ENCODE measurements around the gene FABP6. TPM values are rescaled to one million over a fixed set of nuclear protein-coding genes. Genes with fewer than 3 reads are reported as not detected.

Gene FABP6
- total RNA-seq, 1 experiment from 2014 or later: not detected

GRCh38 chr5:160209917-160210316 is 19.4 kb upstream of the FABP6 start:
- Histone ChIP-seq H3K9me3 (ENCODE audit: low read length) (no peaks in the 10 kb centered on the region), H3K79me2 (ENCODE audit: low read length) (no peaks in the 10 kb centered on the region), H3K36me3 (ENCODE audit: low read depth, low read length) (no peaks in the 10 kb centered on the region), H3F3A (ENCODE audit: low read length, unreplicated experiment) (no peaks in the 10 kb centered on the region), H3K9ac (ENCODE audit: low read length) (no peak overlapping the region), H3K27ac (ENCODE audit: low read length) (no peak overlapping the region), H3K4me1 (ENCODE audit: insufficient read depth, low read length) (peaks cover 11% of the 10 kb centered on the region), H2AFZ (ENCODE audit: low read length) (no peak overlapping the region), H3K4me3 (ENCODE audit: low read length) (no peak overlapping the region), H3K27me3 (ENCODE audit: low read length) (no peaks in the 10 kb centered on the region), H4K20me1 (ENCODE audit: low read length) (no peaks in the 10 kb centered on the region), H3K4me2 (ENCODE audit: low read length) (no peak overlapping the region), H3K9me2 (replicated peaks; ENCODE audit: low read length) (no peaks in the 10 kb centered on the region)
- BruUV-seq (replicated peaks): no TSS peak
- CTCF ChIA-PET: interaction anchor here (0.6 to 0.7 kb wide), 2 partner anchors 10 to 181 kb away, joined by 3 to 4 read pairs; no protein-coding TSS in a partner anchor
- peak; percentile 81 for ATAC-seq
- POLR2A ChIA-PET (ENCODE audit: unreplicated experiment): interaction anchor here (0.6 kb wide), 2 partner anchors 12 to 14 kb away, joined by 3 to 9 read pairs; no protein-coding TSS in a partner anchor
- DNase-seq: peak; percentile 77
- intact Hi-C loops (cut with micrococcal nuclease): no loop called here
- TF ChIP-seq EZH2 (IDR thresholded peaks at IDR 0.05; ENCODE audit: low read length, unreplicated experiment): no peak
- no peak for TF ChIP-seq EZH2phosphoT487 (IDR thresholded peaks at IDR 0.05; ENCODE audit: borderline replicate concordance, low read length)
- TF ChIP-seq, protein P1, sequence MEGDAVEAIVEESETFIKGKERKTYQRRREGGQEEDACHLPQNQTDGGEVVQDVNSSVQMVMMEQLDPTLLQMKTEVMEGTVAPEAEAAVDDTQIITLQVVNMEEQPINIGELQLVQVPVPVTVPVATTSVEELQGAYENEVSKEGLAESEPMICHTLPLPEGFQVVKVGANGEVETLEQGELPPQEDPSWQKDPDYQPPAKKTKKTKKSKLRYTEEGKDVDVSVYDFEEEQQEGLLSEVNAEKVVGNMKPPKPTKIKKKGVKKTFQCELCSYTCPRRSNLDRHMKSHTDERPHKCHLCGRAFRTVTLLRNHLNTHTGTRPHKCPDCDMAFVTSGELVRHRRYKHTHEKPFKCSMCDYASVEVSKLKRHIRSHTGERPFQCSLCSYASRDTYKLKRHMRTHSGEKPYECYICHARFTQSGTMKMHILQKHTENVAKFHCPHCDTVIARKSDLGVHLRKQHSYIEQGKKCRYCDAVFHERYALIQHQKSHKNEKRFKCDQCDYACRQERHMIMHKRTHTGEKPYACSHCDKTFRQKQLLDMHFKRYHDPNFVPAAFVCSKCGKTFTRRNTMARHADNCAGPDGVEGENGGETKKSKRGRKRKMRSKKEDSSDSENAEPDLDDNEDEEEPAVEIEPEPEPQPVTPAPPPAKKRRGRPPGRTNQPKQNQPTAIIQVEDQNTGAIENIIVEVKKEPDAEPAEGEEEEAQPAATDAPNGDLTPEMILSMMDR (conservative IDR thresholded peaks at IDR 0.05; ENCODE audit: low read depth, low read length): no peak

DNA sequence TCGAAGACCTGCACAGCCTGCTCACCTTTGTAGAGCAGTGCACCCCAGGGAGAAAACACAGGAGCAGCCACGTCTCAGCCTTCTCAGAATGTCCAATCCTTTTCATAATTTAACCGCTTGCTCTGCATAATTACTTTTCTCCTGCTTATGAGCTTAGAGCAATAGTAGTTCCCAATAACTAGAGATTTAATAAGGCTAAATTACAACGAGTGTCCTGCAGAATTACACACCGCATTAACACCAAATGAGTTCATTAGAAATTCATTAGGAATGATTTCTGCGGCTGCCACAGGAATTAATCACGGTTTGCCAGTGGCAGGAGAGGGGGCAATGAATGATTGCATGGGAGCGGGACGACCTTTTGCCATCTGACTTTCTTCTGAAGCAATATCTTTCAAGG is 18.7 kb upstream of the FABP6 start:
- no peaks in the 10 kb centered on the region for H3K9me2 ChIP-seq (replicated peaks; ENCODE audit: low read length)
- no peak overlapping the region for H3K9ac ChIP-seq (ENCODE audit: low read length)
- H3K4me1 ChIP-seq (ENCODE audit: insufficient read depth, low read length): peaks cover 11% of the 10 kb centered on the region
- no peaks in the 10 kb centered on the region for H3K36me3 ChIP-seq (ENCODE audit: low read depth, low read length)
- H3K9me3 ChIP-seq (ENCODE audit: low read length): no peaks in the 10 kb centered on the region
- no peaks in the 10 kb centered on the region for H3F3A ChIP-seq (ENCODE audit: low read length, unreplicated experiment)
- no peak overlapping the region for H3K4me2 ChIP-seq (ENCODE audit: low read length)
- ATAC-seq: no peak
- BruUV-seq (replicated peaks): no TSS peak
- no peak for DNase-seq
- intact Hi-C loops (cut with micrococcal nuclease): no loop called here
- no peaks in the 10 kb centered on the region for H3K27me3 ChIP-seq (ENCODE audit: low read length)
- no peak overlapping the region for H3K4me3 ChIP-seq (ENCODE audit: low read length)
- CTCF ChIA-PET: interaction anchor here (0.6 kb wide), 1 partner anchor 181 kb away, joined by 4 read pairs; no protein-coding TSS in a partner anchor
- H2AFZ ChIP-seq (ENCODE audit: low read length): no peak overlapping the region
- POLR2A ChIA-PET (ENCODE audit: unreplicated experiment): interaction anchor here (0.6 kb wide), 1 partner anchor 13 kb away, joined by 3 read pairs; no protein-coding TSS in a partner anchor
- H3K79me2 ChIP-seq (ENCODE audit: low read length): no peaks in the 10 kb centered on the region
- H4K20me1 ChIP-seq (ENCODE audit: low read length): no peaks in the 10 kb centered on the region
- no peak overlapping the region for H3K27ac ChIP-seq (ENCODE audit: low read length)
- TF ChIP-seq EZH2phosphoT487 (IDR thresholded peaks at IDR 0.05; ENCODE audit: borderline replicate concordance, low read length) (no peak), EZH2 (IDR thresholded peaks at IDR 0.05; ENCODE audit: low read length, unreplicated experiment) (no peak)
- TF ChIP-seq, protein P1 (conservative IDR thresholded peaks at IDR 0.05; ENCODE audit: low read depth, low read length): no peak

DNA sequence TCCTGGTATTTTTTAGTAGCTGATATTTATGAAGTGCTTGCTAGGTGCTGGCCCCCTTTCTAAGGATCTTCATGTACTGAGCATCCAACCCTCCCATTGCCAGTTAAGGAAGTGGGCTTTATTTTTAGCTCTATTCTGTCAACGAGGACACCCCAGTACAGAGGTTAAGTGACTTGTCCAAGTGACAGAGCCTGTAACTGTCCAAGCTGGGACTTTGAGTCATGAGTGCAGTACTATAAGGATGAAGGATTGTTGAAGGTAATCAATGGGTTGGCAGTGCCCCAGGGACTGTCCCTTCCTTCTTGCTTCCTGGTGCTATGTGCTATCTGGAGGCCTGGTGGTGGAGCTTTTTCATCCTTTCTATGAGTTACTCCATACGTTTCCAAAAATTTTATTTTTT is 18.0 kb upstream of the FABP6 start:
- Histone ChIP-seq H3K9me3 (ENCODE audit: low read length) (no peaks in the 10 kb centered on the region), H3F3A (ENCODE audit: low read length, unreplicated experiment) (no peaks in the 10 kb centered on the region), H4K20me1 (ENCODE audit: low read length) (no peaks in the 10 kb centered on the region), H3K27me3 (ENCODE audit: low read length) (no peaks in the 10 kb centered on the region), H3K9me2 (replicated peaks; ENCODE audit: low read length) (no peaks in the 10 kb centered on the region), H2AFZ (ENCODE audit: low read length) (no peak overlapping the region), H3K36me3 (ENCODE audit: low read depth, low read length) (no peaks in the 10 kb centered on the region), H3K79me2 (ENCODE audit: low read length) (no peaks in the 10 kb centered on the region), H3K4me3 (ENCODE audit: low read length) (no peak overlapping the region), H3K27ac (ENCODE audit: low read length) (no peak overlapping the region), H3K4me1 (ENCODE audit: insufficient read depth, low read length) (peaks cover 11% of the 10 kb centered on the region), H3K9ac (ENCODE audit: low read length) (no peak overlapping the region), H3K4me2 (ENCODE audit: low read length) (no peak overlapping the region)
- no peak for TF ChIP-seq EZH2 (IDR thresholded peaks at IDR 0.05; ENCODE audit: low read length, unreplicated experiment)
- TF ChIP-seq, protein P1 (conservative IDR thresholded peaks at IDR 0.05; ENCODE audit: low read depth, low read length): no peak
- no peak for TF ChIP-seq EZH2phosphoT487 (IDR thresholded peaks at IDR 0.05; ENCODE audit: borderline replicate concordance, low read length)
- intact Hi-C loops (cut with micrococcal nuclease): no loop called here
- ATAC-seq (no peak), DNase-seq (no peak)
- no TSS peak for BruUV-seq (replicated peaks)
- ChIA-PET POLR2A (ENCODE audit: unreplicated experiment) (no interaction called here), CTCF (interaction anchor here (0.6 kb wide), 1 partner anchor 32 kb away, joined by 6 read pairs; no protein-coding TSS in a partner anchor)

Data from PC-3 (cell line).